Stimulated activated CD8-positive, alpha-beta memory T cell treated with anti-CD3 and anti-CD28 coated beads, Interleukin-12 subunit alpha, Interleukin-12 subunit beta, amount 100 ng/mL, for 24 hours (primary cell): ENCODE results near the gene GGTLC2.
"Not testable (repeated sequence)": the region's sequence is repeated elsewhere in the genome, so short reads cannot be mapped to it uniquely, and the experiment has no call there.

ENCODE experiments used
- DNase-seq: peaks from one replicate; pipeline ENCODE4 v3.0.0-alpha.2; 2020; ENCODE audit errors: extremely low read depth

Gene GGTLC2

DNA sequence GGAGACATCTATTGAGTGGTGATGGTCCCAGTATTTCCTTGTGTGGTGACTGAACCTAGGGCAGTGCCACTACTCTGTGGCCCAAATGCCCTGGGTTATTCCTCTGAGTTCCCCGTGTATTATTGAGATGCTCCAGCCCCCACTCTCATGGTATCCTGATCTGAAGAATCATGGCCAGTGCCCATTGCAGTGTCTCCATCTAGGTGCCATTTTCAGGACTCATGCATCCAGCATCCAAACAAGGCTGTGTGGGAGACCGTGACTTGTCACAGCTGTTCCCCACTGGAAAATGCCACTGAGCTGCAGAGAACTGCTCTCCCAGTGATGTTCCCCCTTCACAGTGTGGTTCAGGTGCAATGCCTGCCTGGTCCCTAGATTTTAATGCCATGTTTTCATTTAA, 24.7 kb downstream of the GGTLC2 start:
- no peak for DNase-seq

DNA sequence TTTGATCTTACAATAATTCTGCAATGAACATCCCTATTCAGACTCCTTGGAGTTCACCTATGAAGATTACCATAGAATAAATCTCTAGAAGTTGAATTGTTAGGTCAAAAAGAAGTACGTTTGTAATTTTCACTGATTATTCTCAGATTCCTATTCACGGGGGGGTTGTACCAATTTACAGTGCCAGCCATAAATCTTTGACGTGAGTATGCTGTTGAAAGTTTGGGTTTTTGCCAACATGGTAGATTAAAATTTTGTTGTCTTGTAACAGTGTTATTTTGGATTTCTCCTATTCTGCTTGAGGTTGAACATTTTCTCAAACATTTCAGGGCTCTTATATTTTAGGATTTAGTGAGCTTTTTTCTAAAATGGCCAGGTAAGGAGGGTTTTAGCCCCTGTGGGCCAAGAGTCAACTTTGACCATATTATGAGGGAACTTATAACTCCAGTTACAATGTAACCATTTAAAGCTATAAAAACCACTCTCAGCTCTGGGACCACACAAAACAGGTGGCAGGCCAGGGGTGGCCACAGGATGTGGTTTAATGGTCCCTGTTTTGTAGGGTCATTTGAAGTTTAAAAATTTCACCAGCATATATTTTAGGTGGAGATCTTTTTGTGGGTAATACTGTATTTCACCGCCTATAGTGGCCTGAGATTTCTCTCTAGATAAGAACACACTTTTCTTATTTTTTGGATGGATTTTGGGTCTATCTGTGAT, 25.8 kb downstream of the GGTLC2 start:
- DNase-seq, result no peak

DNA sequence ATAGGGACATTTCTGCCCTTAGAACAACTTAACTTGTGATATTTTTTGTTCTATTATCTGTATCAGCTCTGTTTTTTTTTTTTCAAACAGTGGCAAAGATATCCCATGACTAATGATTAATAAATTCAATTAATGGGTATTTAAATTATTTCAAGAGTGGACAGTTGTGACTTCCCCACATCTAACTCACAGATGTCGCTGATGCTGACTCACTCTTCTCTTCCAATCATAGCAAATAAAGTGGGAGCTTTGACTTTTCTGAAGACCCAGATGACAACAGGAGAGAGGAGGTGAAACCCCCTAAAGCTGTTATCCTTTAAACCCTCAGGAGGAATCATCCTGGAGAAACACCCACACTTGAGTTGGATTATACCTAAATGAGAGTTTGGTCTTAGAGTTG, 27.1 kb downstream of the GGTLC2 start:
- DNase-seq, result no peak

DNA sequence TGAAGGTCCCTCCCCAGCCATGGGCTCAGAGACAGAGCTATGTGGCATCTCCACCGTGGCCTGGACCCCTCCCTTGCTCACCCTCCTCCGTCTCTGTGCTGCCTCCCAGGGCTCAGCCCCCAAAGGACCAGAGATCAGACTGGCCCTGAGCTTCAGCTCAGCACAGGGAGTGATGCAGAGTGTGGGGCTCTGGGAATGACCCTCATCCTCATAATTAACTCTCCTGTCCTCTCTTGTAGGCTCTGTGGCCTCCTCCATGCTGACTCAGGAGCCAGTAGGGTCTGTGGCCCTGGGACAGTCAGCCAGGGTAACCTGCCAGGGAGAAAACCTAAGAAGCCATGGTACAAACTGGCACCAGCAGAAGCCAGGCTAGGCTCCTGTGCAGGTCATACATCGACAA, 28.7 kb downstream of the GGTLC2 start:
- no peak for DNase-seq

DNA sequence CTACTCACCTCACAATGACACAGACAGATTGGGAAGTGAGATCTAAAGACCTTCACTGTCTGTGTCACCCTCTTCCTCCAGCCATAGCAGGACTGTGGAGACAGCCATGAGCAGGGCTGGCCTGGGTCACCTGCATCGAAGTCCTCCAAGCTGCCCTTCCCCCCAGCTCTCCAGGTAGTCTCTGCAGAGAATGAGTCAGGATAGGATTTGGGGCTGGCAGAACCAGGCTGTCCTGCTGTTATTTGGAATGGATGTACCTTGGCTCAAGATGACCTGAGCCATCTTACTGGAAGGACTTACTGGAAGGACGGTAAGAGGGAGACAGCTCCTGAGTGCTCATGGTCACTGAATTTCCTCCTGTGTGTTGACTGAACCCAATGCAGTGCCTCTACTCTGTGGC, 29.2 kb downstream of the GGTLC2 start:
- DNase-seq, result no peak

DNA sequence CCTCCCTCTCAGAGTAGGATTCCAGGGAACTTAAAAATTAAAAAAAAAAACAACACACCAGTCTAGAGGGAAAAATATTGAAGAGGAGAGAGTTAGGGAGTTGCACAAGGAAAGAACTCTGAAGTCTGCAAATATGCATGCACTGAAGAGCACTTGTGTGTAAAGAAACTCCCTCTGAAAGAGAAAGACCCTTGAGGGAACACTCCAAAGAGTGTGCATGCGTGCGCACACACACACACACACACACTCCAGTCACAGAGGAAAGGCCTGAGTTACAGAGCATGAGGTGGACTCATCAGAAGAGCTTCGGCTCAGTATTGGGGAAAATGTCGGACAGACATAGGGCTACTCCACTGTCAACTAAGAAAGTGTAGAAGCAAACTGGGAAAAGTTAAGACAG, 30.1 kb downstream of the GGTLC2 start:
- no peak for DNase-seq

DNA sequence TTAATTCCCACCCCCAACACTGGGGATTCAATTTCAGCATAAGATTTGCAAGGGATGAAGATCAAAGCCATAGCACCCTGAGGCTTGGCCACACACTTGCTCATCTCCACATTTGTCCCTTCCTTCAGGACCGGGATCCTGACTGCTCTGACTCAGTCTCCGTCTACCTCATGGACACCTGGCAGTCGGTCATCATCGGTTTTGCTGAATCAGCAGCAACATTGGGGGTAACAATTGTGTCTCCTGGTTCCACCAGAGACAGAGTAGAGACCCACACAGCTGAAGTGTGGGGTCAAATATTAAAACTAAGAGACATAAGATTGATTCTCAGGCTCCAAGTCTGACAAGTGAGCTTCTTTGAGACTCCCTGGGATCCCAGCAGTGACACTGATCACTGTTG, 34.6 kb downstream of the GGTLC2 start:
- no peak for DNase-seq

DNA sequence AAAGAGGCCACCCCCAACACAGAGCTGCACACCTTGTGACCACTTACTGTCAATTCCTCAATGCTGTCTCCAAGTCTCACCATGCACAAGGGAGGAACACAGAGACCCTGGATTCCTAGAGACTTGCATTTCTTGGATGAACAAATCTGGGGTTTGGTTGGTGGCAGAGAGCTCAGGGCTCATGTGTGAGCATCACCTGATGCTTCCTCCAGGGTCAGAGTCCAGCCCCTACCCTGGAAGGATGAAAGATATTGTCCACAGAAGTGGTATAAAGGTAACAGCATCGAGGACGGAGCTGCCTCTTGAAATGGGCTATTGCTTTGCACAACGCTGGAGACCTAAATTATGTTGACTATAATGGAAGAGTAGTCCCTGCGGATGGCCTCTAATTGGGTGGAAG, 36.0 kb downstream of the GGTLC2 start:
- DNase-seq, result no peak

DNA sequence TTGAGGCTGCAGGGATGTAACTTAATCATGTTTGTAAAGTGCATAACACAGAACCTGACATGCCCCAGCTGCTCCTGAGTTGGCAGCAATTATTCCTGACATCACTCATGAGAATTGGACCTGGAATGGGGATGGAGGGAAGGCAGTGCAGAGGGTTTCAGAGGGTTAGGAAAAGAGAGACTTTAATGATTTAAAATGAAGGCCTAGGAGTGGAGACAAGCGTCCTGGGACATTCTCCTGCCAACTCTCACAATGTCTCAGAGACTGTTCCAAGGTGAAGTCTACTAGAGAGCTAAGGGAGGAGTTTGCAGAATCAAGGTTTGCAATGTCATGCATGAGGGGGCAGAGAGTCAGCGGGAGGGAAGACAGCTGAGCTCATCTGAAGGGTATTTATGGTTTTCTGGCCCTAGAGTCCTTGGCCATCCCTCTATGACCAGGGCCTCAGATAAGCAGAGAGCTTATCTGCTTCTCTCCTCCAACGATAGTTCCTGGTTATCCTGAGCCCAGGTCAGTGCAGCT, 36.9 kb downstream of the GGTLC2 start:
- no peak for DNase-seq

DNA sequence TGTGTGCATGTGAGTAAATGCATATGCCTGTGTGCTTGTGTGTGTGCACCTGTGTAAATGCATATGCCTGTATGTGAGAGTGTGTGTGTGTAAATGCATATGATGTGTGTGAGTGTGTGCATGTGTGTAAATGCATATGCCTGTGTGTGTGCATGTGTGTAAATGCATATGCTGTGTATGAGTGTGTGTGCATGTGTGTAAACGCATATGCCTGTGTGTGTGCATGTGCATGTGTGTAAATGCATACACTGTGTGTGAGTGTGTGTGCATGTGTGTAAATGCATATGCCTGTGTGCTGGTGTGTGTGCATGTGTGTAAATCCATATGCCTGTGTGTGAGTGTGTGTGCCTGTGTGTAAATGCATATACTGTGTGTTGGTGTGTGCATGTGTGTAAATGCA, 37.8 kb downstream of the GGTLC2 start:
- DNase-seq, result no peak

DNA sequence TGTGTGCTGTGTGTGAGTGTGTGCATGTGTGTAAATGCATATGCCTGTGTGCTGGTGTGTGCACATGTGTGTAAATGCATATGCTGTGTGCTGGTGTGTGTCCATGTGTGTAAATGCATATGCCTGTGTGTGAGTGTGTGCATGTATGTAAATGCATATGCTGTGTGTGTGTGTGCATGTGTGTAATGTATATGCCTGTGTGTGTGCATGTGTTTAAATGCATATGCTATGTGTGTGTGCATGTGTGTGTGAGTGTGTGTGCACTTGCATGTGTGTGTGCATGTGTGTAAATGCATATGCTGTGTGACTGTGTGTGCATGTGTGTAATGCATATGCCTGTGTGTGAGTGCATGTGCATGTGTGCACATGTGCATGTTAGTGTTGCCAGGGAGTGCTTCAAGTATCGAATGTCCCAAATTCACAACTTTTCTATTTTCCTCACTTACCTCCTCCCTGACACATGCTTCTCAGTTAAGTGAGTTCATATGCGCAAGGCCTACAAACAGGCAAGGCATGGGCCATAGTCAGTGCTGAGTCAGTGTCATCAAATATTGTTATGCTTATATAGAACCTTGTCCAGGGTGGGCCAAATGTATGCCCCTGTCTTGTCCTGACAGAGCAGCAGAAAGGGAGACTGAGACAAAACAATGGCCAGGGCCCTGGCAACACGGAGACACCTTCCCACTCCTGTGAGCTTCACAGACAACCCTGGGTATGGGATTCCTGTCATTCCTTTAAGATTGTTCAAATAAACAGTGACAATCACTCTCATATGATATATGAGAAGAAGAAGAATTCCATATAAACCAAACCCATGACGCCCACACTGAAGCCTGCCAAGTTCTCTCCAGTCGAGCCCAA, 38.6 kb downstream of the GGTLC2 start:
- DNase-seq, result no peak

DNA sequence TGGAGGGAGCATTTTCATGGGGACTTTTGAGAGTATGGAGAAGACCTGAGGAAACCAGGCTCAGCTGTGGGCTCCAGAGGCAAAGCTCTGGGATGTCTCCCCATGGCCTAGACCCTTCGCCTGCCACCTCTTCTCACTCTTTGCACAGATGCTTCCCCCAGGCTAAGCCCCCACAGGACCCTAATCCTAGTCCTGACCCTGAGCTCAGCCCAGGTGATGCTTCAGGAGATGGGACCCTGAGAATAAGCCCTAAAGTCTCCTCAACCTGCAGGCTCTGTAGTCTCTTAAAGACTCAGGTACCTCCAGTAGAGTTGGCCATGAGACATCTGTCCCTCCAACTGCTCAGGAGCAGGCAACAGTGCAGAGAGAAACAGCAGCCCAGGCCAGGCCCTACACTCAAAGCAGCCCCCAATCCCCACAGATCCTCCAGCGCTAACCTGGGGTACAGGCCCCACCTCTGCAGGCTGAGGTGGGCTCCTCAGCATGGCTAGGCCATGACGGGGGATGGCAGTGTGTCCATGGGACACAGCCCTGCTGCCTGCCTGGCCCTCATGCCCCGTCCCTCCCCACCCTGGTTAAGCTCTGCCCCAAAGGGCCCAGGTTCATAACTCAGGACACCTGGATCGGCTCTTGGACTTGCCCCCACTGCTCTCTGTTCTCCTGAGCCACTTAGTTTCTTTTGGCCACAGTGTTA, 39.4 kb downstream of the GGTLC2 start:
- no peak for DNase-seq

DNA sequence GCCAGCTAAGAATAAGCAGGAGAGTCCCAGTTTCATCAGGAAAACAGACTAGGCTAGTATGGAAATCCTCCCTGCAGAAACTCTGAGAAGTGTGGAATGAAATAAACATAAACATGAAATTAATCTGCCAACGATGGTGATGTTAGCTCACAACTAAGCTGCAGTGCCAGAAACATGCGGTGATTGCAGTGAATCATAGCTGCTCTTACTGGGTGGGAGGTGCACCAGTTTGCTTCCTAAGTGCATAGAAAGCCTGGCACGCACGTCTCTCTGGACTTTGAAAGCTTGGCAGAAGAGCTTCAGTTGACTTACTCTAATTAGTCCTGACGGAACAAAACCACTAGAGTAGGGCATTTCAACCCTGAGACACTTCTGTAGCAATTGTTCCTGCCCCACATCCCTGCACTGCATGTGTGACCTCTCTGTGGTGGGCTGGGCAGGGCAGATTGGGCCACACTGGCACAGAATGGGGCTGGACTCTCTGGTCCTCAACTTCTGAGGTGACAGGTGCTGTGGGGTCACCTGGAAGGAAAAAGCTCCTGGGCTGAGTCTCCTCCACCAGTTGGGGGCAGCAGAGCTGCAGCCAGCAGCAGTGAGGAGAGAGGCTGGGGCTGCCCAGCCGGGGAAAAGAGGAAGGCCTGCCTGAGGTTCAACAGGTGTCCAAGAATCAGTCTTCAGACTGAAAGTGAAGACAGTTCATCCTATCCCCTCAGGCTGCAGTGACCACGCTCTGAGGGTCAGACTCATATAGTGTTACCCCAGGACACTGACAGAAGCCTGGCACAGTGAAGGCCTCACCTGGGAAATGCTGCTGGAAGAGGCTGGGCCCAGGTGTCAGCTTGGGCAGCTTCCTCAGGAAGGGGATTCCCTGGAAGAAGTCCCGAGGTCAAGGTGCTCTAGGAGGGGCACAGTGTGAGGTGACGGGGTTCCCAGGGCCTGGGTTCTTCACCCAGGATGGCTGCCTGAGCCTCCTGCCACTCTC, 40.5 kb downstream of the GGTLC2 start:
- DNase-seq, result no peak

DNA sequence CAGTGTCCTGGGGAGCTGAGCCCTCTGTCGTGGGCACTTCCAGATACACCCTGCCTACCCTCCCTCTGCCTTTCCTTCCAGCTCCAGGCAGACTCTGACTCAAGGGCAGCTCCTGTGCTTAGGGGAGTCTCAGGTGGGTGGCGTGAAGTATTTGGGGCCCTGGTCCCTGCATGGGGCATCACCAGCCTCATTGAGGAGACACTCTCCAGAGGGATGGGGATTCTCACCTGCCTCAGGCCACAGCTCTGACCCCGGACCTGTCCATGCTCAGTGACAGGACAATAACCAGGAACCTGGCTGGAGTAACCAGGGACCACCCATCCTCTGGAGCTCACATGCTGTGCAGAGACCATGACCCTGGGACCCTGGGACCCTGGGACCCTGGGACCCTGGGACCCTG, 41.2 kb downstream of the GGTLC2 start:
- no peak for DNase-seq

DNA sequence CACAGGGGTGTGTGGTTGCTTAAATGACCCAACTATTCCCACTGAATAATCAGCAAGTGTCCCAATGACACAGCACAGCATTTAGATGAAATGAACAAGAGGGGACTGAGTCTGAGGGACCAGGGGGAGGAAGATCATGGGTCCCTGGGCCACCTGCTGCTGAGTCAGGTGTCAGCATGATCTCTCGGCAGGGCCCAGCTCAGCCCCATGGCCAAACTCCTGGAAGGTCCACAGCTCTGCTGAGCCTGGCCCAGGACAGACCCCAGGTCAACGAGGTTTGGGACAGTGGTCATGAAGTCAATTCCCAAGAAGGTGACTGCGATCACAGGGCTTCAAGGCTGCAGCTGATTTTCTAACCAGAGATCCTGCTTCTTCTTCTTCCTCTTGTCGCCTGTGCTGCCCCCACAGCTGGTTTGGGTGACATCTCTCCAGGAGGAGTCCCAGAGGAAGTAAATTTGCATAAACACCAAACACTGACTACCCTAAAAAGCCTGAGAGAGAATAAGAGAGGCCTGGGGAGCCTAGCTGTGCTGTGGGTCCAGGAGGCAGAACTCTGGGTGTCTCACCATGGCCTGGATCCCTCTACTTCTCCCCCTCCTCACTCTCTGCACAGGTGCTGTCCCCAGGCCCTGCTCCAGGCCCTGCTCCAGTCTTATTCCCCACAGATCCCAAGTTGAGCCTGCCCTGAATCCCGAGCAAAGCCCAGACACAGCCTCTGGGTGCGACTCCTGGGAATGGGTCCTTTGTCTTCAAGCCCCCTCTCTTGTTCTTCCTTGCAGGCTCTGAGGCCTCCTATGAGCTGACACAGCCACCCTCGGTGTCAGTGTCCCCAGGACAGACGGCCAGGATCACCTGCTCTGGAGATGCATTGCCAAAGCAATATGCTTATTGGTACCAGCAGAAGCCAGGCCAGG, 42.0 kb downstream of the GGTLC2 start:
- DNase-seq, result not testable (repeated sequence)

DNA sequence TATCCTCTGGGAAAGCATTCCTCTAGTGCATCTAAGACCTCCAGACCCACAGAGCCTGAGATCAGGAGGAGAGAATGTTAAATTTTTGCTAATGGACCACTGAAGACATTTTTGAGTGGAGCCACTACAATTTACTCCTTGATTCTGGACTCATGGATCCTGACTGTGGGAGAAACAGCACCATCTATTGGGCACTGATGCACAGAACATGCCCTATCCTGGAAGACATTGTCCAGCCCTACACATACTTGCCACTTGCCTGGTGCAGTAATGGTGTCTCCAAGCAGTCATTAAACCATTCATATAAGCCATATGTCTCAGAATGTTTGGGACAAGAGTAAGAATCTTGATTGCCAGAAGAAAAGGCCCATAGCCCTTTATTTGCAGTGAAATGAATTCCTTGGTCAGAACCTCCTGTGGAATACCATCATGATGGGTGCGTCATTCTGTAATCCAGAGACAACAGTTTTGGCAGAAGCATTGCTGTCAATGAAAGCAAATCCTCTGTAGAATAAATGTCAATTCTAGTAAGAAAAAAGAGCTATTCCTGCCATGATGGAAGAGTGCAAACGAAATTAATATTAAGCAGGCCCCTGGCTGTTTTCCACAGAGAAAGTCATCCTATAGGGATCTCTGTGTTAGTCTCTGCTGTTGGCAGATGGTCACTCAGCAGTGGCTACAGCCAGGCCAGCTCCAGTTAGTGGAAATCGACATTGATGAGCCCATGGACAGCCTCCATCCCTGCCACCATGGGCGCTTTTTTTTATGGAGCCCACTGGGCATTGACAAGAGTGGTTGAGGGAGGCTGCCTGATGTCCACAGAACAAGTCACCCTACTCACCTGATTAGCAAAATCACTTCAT, 43.5 kb downstream of the GGTLC2 start:
- DNase-seq, result no peak

DNA sequence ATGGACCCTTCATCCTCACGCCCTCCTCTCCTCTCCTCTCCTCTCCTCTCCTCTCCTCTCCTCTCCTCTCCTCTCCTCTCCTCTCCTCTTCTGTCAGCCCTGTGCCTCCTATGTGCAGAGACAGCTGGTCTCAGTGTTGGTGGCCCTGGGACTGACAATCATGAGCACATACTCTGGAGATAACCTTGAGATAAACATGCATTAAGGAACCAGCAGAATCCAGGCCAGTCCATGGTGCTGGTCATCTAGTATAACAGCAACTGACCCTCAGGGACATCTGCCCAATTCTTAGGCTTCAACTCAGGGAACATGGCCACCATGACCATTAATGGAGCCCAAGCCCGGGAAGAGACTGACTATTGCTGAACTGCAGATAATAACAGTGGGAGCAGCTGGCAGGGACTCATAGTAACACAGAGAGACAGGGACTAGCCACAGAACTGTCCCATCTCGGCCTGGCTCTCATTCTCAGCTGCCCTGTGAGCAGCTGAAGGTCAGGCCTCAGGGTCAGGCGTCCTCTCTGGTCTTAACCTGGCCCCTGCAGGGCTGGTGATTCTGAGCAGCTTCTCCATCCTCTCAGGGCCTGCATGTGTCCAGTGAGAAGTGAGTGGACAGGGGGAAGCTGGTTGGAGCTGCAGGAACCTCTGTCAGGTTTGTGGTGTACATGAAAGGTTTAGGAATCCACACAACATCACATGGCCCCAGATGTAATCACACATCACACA, 45.4 kb downstream of the GGTLC2 start:
- DNase-seq, result no peak

DNA sequence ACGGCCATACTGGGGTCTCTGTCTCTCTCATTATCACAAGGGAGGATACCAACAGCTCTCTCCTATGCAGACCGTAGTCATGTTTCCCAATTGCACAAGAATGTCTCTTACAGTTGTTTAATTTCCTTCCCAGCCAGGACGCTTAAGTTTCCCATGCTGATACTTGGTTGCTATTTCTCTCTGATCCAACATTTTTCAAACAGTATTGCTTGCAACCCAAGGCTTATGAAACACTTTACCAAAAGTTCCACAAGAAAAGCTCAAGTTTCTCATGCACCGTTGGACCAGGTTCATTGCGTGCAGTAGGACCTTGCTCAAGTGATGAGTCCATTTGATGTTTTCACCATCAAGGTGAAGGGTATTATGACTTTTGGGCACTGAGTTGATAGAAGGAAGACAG, 46.6 kb downstream of the GGTLC2 start:
- no peak for DNase-seq
